ENCODE results near the gene KRTAP19-2.
"Not testable (repeated sequence)": the region's sequence is repeated elsewhere in the genome, so short reads cannot be mapped to it uniquely, and the experiment has no call there.

The KRTAP19-2 gene, protein sequence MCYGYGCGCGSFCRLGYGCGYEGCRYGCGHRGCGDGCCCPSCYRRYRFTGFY

DNA sequence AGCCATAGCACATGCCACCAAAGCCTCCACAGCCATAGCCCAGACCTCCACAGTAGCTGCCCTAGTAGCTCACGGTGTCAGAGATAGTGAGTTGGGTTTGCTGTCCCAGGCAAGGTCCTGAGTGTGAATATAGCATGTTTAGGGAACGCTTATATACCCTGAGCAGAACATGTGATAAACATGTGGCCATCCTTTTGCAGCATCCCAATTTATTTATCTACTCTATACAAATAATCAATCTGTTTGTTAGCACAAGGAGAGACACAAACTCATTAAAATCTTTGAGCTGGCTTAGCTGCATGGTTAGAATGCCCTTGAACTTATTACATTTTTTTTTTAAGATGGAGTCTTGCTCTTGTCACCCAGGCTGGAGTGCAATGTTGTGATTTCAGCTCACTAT is at the start of gene KRTAP19-2:
KRTAP19-2 (minus strand) TSS at position 101 of the 400 bp plus-strand sequence; CDS start at position 13, 88 bp downstream.
- no peak for DNase-seq

DNA sequence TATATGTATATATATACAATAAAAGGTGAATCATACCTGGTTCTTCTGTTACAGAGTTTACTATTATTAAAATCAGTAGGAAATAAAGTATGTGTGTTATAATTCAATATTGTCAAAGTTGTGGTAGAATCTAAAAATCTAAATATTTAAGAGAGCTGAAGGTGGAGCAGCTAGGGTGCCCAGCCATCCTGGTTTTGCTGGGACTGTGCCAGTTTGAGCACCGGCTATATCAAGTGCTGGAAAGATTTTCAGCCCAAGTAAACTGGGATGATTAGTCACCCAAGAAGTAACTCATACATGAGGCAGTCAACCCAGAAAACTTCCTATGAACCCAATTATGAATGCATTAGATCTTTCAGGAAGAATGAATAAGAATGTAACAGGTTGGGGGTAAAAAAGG is 31.6 kb upstream of the KRTAP19-2 start:
- DNase-seq: no peak

DNA sequence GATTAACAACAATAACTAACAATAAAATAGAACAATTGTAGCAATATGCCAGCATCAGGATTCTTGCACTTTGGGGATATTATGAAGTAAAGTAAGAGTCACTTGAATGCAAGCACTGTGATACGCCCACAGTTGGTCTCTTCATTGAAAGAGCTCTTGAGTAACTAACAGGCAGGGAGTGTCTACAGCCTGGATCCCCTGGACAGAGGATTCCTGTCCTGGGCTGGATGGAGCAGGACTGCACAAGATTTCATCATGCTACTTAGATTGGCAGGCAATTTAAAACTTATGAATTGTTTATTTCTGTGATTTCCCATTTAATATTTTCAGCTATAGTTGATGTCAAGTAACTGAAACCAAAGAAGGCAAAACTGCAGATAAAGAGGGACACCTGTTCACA is 28.4 kb upstream of the KRTAP19-2 start:
- DNase-seq: no peak

- DNase-seq: not testable (repeated sequence)
These were observed 18.5 kb upstream of the KRTAP19-2 start for GRCh38 chr21:30505621-30506205.

DNA sequence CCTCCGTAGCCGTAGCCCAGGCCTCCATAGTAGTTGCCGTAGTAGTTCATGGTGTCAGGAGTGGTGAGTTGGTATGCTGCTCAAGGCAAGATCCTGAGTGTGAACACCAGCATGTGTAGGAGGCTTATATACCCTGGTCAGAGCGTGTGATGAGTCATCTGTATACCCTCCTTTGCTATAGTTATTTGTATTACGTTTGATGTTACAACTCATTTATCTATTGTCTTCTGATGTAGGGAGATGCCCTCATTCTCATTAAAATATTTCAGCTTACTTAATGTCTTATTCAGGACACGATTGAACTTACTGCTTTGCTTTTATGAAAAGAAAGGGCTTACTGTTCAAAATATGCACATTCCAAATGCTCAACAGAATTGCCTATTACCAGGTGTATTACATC is 14.8 kb upstream of the KRTAP19-2 start, which contains the start of gene KRTAP19-5:
KRTAP19-5 (minus strand) TSS at position 101 of the 400 bp plus-strand sequence; CDS start at position 50, 51 bp downstream.
- DNase-seq: no peak

- no peak for DNase-seq
These were observed 9.8 kb upstream of the KRTAP19-2 start, which contains the start of gene KRTAP19-4 for GRCh38 chr21:30497065-30497464. KRTAP19-4 (minus strand) TSS chr21:30497165; CDS start chr21:30497110, 55 bp downstream.

DNA sequence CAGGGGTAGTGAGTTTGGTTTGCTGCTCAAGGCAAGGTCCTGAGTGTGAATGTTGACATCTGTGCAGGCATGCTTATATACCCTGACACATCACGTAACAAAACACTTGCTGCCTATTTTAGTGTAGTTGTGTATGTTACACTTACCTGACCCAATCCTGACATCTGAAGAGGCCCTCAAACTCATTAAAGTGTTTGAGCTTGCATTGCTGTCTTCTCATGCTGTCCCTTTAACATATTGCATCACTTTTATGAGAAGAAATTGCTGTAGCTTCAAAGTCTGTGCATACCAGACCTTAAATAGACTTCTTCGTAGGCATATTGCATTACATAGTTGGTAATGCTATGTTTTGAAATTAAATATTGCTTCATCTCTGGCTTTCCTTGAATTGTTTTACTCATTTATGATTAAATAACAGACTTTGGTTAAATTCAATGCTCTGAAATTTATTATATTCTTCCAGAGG is 4.8 kb upstream of the KRTAP19-2 start, which contains the start of gene KRTAP19-3:
KRTAP19-3 (minus strand) TSS at position 51 of the 466 bp plus-strand sequence. CDS start 56 bp downstream, outside the sequence.
- DNase-seq: no peak

DNA sequence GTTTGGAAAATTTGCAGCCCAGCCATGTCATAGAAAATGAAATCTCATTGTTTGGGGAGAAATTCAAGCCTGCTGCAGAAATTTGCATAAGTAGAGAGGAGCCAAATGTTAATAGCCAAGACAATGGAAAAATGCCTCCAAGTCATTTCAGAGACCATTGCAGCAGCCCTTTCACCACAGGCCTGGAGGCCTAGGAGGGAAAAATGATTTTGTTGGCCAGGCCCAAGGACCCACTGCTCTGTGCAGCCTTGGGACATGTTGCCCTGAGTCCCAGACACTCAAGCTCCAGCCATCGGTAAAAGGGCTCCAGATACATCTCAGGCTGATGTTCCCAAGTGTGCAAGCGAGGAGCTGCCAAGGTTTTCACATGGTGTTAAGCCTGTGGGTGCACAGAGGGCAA is 1.1 kb downstream of the KRTAP19-2 start:
- no peak for DNase-seq

DNA sequence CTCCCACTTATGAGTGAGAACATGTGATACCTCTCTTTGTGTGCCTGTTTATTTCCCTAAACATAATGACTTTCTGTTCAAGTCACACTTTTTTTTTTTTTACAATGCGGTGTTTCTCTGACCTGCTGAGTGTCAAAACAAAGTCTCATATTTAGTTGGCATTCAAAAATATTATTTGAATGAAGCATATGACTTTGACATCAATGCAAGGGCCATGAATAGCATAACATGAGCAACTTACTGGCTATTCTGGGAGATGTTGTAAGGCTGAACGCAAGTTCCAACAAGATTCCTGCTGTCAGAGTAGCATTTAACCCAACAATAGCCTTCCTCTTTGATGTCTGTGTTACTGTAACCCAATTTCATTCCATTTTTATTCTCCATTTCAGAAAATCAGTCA is 5.1 kb downstream of the KRTAP19-2 start:
- no peak for DNase-seq

GRCh38 chr21:30480145-30480544 is 7.1 kb downstream of the KRTAP19-2 start, which contains the start of gene KRTAP19-1:
KRTAP19-1 (minus strand) TSS chr21:30480367; CDS start chr21:30480317, 50 bp downstream.
- DNase-seq: no peak

DNA sequence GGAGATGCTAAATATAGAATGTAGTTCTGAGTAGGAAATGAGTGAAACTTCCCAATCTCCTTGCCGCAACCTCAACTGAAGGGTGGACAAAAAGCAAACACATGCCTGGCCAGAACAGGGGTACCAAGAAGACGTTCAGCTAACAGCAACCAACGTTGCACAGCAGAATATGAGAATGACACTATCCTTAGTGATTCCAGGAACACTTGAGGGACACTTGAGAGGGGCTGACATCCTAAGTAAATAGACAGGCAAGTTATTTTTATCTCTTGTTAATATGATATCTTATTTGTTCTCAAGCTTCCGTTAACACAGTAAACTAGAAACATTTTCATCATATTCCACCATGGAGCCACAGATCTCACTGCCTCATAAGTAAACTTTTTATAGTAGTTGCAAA is 8.0 kb downstream of the KRTAP19-2 start:
- DNase-seq: no peak

DNA sequence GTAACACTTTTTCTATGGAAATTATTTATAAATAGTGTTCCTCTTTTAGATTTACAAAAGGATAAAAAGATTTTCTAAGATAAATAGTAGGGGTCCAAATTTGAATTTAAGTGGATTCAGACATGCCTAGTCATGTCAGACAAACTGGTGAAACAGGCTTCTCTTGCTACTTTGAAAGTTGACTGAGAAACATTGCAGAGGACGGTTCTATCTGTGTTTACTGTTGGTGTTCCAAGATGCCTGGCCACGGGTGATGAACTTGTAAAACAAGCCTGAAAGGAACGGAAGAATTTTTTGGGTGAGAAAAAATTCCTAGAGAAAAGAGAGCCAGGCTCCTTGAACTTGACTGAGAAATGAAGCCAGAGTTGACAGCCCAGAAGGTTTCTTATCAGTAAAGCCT is 9.2 kb downstream of the KRTAP19-2 start:
- DNase-seq: no peak

GRCh38 chr21:30468900-30469714 is 18.1 kb downstream of the KRTAP19-2 start:
- DNase-seq: no peak

DNA sequence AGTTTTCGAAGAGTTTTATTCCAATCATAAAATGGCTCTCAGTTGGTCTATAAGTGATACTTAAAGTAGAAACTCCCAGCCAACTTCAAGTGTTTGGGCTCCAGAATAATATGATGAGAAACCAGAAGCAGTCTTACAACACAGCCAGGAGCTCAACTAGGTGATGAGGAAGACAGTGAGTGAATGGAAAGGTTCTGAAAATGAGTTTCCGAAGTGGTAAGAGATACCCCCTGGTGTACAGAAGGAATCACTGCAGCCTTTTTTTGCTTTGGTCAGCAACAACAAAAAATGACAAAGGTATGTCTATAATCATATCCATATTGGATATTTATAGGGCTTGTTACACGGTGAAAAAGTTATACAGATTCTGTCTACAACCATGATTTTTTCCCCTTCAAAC is 23.5 kb downstream of the KRTAP19-2 start:
- DNase-seq: no peak

DNA sequence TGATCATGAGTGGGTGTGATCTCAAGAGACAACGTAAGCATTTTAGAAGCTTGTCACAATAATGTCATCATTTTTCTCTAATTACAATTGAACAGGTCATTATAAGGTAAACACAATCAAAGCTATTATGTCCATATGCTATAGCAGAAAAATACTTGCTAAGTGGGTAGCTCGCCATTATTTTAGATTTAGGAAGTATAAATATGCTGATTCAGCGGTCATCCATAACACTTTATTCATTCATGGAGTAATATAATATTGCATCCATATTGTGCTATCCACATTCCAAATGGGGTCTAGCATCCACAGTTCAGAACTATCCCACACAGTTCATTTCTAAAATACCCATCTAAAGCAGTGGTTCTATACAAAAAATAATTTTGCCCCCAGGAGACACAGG is 38.7 kb downstream of the KRTAP19-2 start:
- no peak for DNase-seq

DNA sequence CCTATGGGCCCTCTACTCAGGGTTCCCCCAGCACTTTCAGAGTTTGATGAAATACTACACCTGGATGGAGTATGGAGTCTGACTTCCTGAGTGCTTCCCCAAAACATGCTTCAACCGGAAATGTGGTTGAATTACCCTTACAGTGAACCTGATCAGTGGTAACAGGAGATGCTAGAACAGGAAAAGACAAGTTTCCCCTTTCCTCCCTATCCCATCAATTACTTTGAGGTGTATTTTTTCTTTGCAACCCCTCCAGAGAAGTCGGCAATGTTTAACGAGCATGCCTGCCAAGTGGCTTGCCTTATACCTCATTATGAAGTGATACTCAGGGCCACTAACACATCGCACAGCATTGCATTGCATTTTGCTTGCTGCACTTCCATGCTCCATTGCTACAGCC is 40.2 kb downstream of the KRTAP19-2 start:
- DNase-seq: no peak

DNA sequence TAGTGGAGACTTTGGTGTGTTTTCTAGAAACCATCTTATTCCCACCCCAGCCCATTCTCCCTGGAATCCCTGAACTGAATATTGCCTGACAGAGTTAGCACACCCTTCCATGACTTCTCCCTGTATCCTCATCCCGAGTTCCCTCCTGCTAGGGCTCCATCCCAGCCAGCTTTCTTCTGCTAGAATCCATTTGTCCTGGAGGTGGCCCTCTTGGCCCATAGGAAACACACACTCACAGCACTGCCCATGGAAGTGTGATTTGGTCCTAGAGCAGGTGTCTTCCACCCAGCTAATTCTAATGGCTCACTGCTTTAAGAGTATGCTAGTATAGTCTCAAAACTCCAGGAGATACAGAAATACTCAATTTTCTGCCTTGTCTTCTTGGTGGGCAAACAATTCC is 43.0 kb downstream of the KRTAP19-2 start:
- DNase-seq: no peak

GRCh38 chr21:30443226-30443625 is 44.0 kb downstream of the KRTAP19-2 start:
- DNase-seq: no peak

DNA sequence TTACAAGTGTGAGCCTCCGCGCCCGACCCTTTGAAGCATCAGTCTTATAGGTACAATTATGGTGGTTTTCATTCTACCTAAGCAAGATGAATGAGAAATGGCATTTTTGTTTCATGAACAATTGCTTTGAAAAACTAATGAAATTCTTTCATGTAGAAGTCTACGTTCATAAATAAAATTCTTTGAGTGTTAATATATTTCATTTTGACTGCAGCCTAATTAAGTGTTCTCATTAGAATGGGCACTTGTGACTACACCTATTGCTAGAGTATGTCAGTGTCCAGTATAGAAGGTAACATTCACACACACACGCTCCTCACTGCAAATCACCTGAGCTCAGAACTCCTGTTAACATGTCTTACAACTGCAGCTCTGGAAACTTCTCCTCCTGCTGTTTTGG is 47.3 kb downstream of the KRTAP19-2 start, which contains the start of gene KRTAP15-1:
KRTAP15-1 (plus strand) TSS at position 301 of the 400 bp plus-strand sequence; CDS start at position 354, 53 bp downstream.
- no peak for DNase-seq
